CD4-positive, alpha-beta T cell treated with Interleukin-4 for 1 hour (primary cell): Measurements from ENCODE around the gene SCUBE2.
"Not testable (repeated sequence)": the region's sequence is repeated elsewhere in the genome, so short reads cannot be mapped to it uniquely, and the experiment has no call there.

Experiments used
- DNase-seq, 2 donors: peaks; one replicate each; pipeline ENCODE4 v3.0.0-alpha.2; 2020 to 2022

Gene SCUBE2

DNA sequence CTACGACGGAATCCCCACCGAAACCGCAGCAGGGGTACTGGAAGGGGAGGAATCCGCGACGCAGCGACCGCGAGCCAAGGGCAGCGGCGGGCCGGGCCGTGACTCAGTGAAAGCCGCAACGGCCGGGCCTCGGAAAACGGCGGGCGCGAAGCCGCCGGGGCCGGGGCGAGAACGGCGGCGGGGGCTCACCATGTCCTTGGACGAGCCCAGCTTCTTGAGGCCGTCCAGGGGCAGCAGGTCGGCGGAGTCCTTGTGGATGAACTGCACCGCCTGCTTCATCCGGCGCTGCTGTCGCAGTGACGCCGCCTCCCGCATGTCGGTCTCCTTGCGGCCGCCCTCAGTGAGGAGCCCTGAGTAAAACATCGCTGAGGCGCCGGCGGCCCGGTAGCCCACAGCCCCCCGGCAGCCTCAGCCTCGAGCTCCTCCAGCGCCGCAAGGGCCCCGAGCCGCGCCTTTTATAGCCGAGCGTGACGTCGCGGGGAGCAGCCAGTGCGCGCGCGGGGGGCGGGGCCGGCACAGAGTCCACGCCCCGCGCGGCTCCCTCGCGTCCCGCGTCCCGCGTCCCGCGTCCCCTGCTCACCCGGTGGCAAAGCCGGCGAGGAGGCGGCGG, 87.7 kb downstream of the SCUBE2 start, which contains the start of gene NRIP3:
Gene NRIP3 (minus strand): TSS at position 429 of the 610 bp plus-strand sequence. CDS start 66 bp downstream, at position 363.
- peak; percentile 82 to 83 for DNase-seq

DNA sequence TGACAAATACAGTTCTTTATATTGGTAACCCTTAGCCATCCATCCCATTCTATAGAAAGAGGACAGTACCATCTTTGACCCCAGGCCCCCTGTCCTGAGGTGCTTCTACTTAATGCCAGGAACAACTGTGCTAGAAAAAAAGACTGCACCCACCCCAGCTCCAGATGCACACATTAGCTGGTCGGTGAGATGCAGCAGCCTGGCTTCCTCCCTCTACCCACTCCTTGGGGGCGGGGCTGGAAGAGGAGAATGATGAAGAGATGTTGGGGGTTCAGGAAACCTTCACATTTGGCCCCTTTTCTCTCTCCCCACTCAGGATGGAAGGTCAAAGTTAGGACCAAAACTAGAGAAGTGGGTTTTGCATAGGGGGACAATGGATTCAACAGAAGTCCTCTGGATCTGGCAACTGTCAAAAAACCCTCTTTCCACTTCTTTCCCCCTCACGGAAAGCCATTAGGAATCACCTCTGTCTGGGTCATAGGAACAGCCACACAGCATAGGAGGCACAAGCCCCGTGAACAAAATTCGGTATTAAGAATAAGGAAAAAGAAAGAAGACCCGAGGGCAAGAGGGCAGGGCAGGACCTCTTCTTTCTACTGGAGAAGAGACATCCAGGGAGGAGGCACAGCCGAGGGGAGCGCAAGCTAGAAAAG, 88.4 kb downstream of the SCUBE2 start:
- DNase-seq: peak in 1 of 2 donors; percentile 14

DNA sequence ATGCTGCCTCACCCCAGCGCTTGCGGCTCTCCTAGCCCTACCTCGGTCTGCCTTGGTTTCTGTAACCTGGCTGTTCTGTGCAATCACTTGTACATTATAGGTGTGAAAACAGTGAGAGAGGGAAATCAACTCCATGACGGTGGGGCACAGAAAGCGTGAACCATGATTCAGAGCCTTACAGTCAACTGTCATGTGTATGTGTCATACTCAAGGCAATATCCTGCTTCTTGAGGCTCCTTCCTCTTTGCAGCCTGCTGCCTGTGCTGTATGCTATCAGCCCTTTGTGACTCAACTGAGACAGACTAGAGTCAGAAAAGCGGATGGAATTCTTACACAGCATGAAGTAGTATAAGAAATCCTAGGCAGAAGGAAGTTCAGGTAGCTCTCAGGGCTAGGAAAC, 89.7 kb downstream of the SCUBE2 start:
- DNase-seq: peak; percentile 18 to 56

DNA sequence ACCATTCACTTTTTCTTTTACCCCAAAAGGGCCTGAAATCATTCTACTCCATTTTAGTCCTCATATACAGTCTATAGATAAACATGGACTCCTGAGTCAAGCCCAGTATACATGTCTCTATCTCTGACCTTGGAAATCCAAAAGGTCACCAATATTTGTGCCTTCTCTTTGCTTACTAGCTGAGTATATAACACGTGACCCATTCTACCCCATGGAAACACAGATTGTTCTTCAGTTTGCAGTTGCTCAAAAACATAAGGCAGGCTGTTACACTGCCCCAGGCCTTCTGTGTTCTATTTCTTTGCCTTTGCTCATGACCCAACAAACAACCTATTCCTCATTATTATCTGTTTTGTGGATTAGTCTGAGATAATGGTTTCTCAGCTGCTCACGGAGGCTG, 93.4 kb downstream of the SCUBE2 start:
- DNase-seq: no peak

DNA sequence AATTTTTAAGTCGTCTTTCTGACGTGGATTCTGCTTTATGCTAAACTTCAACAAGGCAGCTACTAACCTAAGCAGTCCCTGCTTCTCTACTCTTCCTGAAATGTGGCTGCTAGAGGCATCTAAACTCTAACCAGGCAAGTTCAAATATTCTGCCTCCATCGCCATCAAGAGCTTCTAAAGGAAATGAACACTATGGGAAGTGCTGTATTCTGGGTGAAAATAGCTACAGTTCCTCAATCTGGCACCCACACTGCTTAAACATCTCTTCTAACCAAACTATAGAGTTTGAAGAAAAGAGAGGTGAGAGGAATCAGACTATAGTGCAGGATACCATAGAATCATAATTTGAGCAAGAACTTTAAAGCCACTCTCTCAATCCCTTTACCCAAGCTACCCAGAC, 93.9 kb downstream of the SCUBE2 start:
- DNase-seq: no peak

DNA sequence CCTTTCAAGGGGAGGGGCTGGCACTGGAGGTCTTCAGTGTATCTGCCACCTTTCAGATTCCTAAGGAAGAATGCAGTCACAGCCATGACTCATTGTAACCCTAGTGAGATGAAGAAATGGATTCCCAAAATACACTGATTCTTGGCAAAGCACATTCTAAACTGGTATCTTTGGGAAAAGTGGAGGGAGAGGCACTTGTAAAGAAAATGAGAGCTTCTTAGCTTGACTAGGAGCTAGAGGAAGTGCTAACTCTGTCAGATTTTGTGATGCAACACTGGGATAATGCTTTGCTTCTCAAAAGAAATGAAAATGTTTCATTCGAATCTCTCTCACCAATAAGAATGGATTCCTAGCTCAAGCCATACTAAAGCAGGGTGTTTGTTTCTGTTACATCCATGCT, 101.9 kb downstream of the SCUBE2 start:
- DNase-seq: no peak

DNA sequence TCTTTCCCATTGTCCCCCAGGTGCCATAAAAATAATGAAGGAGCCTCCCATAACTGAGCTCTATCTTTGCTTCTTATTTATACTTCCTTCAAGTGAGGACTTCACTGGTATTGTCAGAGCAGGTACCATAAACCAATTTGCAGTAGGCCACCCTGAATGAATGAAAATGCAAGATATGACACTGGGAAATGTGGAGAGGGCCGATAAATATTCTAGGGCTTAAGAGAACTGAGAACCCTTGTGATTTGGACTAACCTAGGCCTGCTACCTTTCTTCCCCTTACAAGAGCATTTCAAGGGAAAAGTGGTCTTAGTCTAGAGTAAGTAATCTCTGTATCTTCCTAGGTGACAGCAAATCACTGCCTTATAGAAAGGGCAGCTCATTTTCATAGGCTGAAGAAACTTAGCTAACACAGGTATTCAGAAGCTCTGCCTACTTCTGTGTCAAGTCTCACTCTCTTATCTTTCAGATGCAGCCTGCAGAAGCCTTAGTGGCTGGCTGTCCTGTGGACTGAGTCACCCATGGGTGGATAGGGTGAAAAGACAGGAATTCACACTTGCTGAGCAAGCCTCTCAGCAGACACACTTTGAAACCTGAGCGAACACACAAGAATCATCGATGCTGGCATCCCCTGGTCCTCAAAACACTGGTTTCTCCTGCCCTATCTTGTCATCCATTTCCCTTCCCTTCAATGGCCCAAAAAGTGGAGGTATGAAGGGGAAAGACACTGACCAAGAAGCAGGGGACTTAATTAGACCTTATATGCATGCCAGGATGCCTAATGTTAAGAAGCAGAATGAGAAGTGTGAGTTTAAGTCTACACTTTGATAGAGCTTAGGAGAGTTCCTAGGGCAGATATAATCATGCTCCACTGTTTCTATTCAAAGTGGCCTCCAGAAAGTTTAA, 102.8 kb downstream of the SCUBE2 start:
- DNase-seq: no peak

DNA sequence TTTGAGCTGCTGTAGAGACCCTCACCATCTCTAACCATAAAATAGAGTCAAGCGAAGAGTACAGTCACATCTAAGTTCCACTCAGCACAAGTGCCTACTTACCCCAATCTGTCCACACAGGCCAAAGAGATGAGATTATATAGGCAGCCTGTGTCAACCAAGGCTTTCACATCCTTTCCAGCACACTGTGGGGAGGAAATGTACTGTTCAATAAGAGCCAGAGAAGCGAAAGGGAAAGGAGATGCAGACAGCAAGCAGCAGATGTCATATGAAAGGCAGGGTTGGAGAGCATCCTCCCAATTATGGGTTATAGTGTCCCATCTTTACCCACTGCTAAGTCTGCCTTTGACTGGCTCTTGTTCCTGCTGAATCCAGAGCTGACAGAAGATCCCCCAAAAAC, 104.0 kb downstream of the SCUBE2 start:
- DNase-seq: no peak

DNA sequence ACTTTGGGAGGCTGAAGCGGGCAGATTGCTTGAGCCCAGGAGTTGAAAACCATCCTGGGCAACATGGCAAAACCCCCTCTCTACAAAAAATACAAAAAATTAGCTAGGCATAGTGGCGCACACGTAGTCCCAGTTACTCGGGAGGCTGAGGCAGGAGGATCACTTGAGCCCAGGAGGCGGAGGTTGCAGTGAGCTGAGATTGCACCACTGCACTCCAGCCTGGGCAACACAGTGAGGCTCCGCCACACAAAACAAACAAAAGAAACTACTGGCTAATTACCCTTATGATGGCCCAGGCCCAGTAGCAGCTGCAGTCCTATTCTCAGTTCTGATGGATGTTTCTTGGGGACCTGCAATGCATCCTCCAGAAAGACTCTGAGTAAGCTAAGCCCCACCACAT, 104.6 kb downstream of the SCUBE2 start:
- not testable (repeated sequence) for DNase-seq

DNA sequence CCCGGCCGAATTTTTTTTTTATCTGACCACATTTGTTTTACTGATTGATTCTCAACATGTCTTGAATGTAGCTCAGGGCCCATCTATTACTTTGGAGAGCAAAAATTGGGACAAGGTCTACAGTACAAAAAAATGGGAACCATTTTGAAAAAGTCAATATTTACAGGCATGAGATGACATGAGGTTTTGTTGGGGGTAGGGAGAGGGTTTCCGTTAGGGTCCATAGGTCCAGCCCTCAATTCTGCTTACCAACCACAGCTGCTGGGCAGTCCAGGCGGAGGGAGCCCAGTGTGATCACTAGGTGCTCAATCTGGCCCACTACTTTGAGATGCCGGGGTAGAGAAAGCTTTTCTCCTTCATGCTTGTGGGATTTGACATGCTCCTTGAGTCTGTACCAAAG, 105.9 kb downstream of the SCUBE2 start:
- no peak for DNase-seq

DNA sequence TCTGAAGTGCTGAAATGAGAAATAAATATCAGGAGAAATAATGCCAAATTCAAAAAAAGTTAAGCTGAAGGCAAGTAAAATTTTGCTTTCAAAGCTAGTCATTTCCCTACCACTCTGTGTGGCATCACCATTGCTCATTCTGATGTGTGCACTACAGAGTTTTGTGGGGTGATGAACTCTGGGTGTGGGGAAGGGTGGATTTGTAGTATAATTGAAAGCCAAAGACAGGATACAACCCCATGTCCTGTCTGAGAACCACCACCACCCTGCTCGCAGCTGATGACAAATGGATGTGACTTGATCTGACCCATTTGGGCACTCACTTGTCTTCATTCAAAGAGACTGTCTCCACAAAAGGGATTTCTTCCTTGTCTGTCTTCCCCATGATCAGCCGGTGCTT, 107.8 kb downstream of the SCUBE2 start:
- no peak for DNase-seq

DNA sequence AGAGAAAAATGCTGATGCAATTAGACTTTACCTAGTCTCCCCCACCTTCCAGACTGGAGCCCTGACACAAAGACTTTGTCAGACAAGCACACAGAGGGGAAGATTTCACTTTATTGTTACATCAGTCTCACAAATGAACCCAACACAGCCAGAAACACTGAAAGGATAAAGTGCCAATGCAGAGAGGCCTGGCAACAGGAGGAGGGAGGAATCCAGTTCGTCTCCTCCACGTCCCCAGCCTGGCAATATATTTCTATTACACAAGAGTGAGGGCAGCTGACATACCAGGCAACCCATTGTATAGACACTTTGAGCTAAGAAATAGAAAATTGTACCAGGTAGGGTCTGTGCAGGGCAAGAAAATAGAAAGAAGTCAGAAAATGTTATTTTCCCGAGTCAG, 110.9 kb downstream of the SCUBE2 start:
- DNase-seq: no peak

DNA sequence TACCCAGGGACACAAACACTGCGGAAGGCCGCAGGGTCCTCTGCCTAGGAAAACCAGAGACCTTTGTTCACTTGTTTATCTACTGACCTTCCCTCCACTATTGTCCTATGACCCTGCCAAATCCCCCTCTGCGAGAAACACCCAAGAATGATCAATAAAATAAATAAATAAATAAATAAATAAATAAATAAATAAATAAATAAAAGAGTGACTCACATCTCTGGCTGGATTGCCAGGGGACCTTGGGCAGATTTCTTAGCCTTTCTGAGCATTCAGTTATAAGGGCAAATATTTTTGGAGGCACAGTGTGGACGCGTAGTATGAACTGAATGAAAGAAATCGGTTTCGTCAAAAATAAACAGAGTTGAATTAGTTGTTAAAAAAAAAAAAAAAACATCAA, 112.0 kb downstream of the SCUBE2 start:
- DNase-seq: not testable (repeated sequence)

DNA sequence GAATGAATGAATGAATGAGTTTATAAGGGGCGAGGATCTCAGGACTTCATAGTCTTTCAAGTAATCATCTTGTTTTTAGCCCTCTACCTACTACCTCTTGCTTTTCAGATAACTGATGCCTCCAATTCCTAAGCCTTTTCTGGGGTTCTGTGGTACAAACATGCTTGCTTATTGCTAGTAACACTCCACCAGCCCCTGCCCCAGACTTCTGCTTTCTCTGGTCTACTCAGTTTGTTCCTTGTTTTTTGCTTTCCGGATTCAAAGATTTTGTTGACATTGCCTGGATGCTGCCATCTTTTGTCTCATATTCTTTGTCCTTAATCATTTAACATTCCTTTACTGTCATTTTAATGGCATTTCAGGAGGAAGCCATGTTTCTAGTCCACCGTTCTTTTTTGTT, 118.3 kb downstream of the SCUBE2 start:
- no peak for DNase-seq

DNA sequence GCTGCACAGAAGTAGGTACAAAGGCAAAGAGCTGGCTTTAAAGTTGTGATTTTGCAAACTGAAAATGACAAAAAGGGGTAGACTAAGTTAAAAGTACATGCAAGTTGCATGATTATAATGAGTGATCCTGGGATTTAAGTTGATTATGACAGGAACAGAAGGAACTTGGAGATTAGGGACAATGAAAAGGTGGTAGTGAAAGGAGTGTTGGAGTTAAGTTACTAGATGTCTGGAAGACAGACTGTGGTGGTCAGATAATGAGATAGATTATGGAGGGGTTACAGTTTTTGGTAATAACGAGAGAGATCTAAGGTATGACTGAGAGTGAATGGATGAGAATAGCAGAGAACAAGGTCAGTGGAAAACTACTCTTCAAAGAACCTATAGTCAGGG, 119.5 kb downstream of the SCUBE2 start:
- DNase-seq: no peak

DNA sequence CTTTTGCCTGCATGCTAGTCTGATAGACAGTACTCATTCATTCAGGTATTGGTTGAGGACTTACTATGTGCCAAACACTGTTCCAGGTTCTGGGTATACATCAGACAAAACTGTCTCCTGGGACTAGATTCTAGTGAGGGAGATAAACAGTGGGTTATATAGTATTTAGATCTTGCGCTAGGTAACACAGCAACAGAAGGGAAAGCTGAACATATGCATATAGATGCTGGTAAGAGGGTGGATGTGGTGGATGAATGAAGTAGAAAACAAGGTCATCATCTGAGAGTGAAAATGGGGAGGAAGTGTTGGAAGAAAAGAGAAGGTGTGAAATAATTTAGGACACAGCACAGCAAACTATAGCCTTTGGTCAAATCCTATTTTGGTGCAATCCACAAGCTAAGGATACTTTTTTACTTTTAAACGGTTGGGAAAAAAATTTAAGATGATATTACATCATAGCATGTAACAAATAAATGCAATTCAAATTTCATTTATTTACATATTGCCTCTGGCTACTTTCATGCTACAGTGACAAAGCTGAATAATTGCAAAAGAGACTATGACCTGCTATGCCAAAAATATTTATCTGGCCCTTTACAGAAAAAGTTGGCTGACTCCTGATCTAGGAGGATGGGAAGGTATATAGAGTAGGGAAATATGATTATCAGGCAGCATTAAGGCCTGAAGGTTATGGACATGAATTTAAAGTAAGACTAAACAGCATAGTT, 120.0 kb downstream of the SCUBE2 start:
- DNase-seq: no peak
